HG03521 (cell line): ENCODE measurements around the gene HDAC4.
"Not testable (repeated sequence)": the region's sequence is repeated elsewhere in the genome, so short reads cannot be mapped to it uniquely, and the experiment has no call there.

Experiments
- ATAC-seq: cut with Tn5 transposase; IDR thresholded peaks from one replicate; pipeline ENCODE4 v1.9.1; 2021; ENCODE audit warnings: mild to moderate bottlenecking, moderate library complexity; ENCODE audit not compliant: unreplicated experiment

HDAC4 gene

GRCh38 chr2:239043326-239043725 lies 357.5 kb downstream of the HDAC4 start:
- ATAC-seq = no peak

- no peak for ATAC-seq
Measured at GRCh38 chr2:239042551-239043320, 358.1 kb downstream of the HDAC4 start.

- ATAC-seq = no peak
Measured at GRCh38 chr2:239042046-239042445, 358.8 kb downstream of the HDAC4 start.

- ATAC-seq = no peak
Measured at GRCh38 chr2:239041062-239041461, 359.8 kb downstream of the HDAC4 start.

- no peak for ATAC-seq
Measured at GRCh38 chr2:239040152-239040761, 360.6 kb downstream of the HDAC4 start.

- ATAC-seq = no peak
Measured at GRCh38 chr2:239039479-239039861, 361.4 kb downstream of the HDAC4 start.

- no peak for ATAC-seq
Measured at GRCh38 chr2:239038773-239039478, 361.9 kb downstream of the HDAC4 start.

- not testable (repeated sequence) for ATAC-seq
Measured at GRCh38 chr2:239038284-239038683, 362.5 kb downstream of the HDAC4 start.

GRCh38 chr2:239037559-239037910 lies 363.3 kb downstream of the HDAC4 start:
- no peak for ATAC-seq

- no peak for ATAC-seq
Measured at GRCh38 chr2:239036819-239037558, 363.8 kb downstream of the HDAC4 start.

GRCh38 chr2:239035997-239036731 lies 364.7 kb downstream of the HDAC4 start:
- no peak for ATAC-seq

- ATAC-seq = no peak
Measured at GRCh38 chr2:239035361-239035814, 365.4 kb downstream of the HDAC4 start.

GRCh38 chr2:239034561-239035341 lies 366.1 kb downstream of the HDAC4 start:
- no peak for ATAC-seq

- no peak for ATAC-seq
Measured at GRCh38 chr2:239033801-239034560, 366.8 kb downstream of the HDAC4 start.

GRCh38 chr2:239029958-239030357 lies 370.9 kb downstream of the HDAC4 start:
- no peak for ATAC-seq

GRCh38 chr2:239028253-239028619 lies 372.6 kb downstream of the HDAC4 start:
- no peak for ATAC-seq

- no peak for ATAC-seq
Measured at GRCh38 chr2:239027391-239028252, 373.2 kb downstream of the HDAC4 start.

GRCh38 chr2:239026711-239027361 lies 374.0 kb downstream of the HDAC4 start:
- ATAC-seq = no peak
